G401.6 (cell line): ENCODE data around the gene OR5L2.
"Not testable (repeated sequence)": the region's sequence is repeated elsewhere in the genome, so short reads cannot be mapped to it uniquely, and the experiment has no call there.

ENCODE experiments used
- FAIRE-seq: peaks from 2 replicates; lab custom pipeline; 2012; peaks lifted over from hg19 to GRCh38; lab: Jason Lieb, UNC

OR5L2 gene

GRCh38 chr11:55826919-55827318 lies at the start of gene OR5L2:
Gene OR5L2 (plus strand): TSS chr11:55827219. CDS start chr11:55827219, 0 bp downstream.
- no peak for FAIRE-seq

- no peak for FAIRE-seq
These were observed 35.4 kb upstream of the OR5L2 start for GRCh38 chr11:55791606-55792005.

- no peak for FAIRE-seq
These were observed 33.7 kb upstream of the OR5L2 start for GRCh38 chr11:55793321-55793720.

GRCh38 chr11:55795256-55795655 lies 31.8 kb upstream of the OR5L2 start, which contains the start of gene OR5D14:
Gene OR5D14 (plus strand): TSS chr11:55795556. CDS start chr11:55795556, 0 bp downstream.
- no peak for FAIRE-seq

- FAIRE-seq: no peak
These were observed 20.8 kb upstream of the OR5L2 start for GRCh38 chr11:55806248-55806647.

- FAIRE-seq: no peak
These were observed 16.0 kb upstream of the OR5L2 start, which contains the start of gene OR5L1 for GRCh38 chr11:55811067-55811466. Gene OR5L1 (plus strand): TSS chr11:55811367. CDS start chr11:55811467, 100 bp downstream.

- FAIRE-seq: no peak
These were observed 7.7 kb upstream of the OR5L2 start, which contains the start of gene OR5D18 for GRCh38 chr11:55819330-55819729. Gene OR5D18 (plus strand): TSS chr11:55819630. CDS start chr11:55819630, 0 bp downstream.

- FAIRE-seq: no peak
These were observed 11.4 kb downstream of the OR5L2 start, which contains the start of gene OR5D16 for GRCh38 chr11:55838452-55838851. Gene OR5D16 (plus strand): TSS chr11:55838752. CDS start chr11:55838752, 0 bp downstream.

GRCh38 chr11:55847453-55847852 lies 20.4 kb downstream of the OR5L2 start:
- no peak for FAIRE-seq

GRCh38 chr11:55849037-55849436 lies 22.0 kb downstream of the OR5L2 start:
- FAIRE-seq: no peak

GRCh38 chr11:55852141-55852540 lies 25.1 kb downstream of the OR5L2 start:
- FAIRE-seq: no peak

GRCh38 chr11:55854704-55855103 lies 27.7 kb downstream of the OR5L2 start:
- FAIRE-seq: no peak

- FAIRE-seq: not testable (repeated sequence)
These were observed 40.3 kb downstream of the OR5L2 start for GRCh38 chr11:55867354-55867753.

GRCh38 chr11:55872731-55873130 lies 45.7 kb downstream of the OR5L2 start:
- not testable (repeated sequence) for FAIRE-seq

- FAIRE-seq: not testable (repeated sequence)
These were observed 46.1 kb downstream of the OR5L2 start for GRCh38 chr11:55873146-55873545.
